Brain microvascular endothelial cell (primary cell): ENCODE results near the gene DVL3.
"Not testable (repeated sequence)": the region's sequence is repeated elsewhere in the genome, so short reads cannot be mapped to it uniquely, and the experiment has no call there.

ENCODE experiments used
- DNase-seq: peaks from one replicate; pipeline ENCODE4 v3.0.0-alpha.2; 2020
- H3K27ac ChIP-seq: fragments of 250-450 bp; sonication (Bioruptor Pico); 2 replicates; pipeline ENCODE4 v1.5.1; 2020; ENCODE audit warnings: mild to moderate bottlenecking, moderate library complexity
- H3K27me3 ChIP-seq: fragments of 250-450 bp; sonication (Bioruptor Pico); replicated peaks from 2 replicates; pipeline ENCODE4 v1.5.1; 2020; ENCODE audit warnings: mild to moderate bottlenecking
- H3K36me3 ChIP-seq: fragments of 250-450 bp; sonication (Bioruptor Pico); replicated peaks from 2 replicates; pipeline ENCODE4 v1.5.1; 2020; ENCODE audit warnings: mild to moderate bottlenecking
- H3K4me3 ChIP-seq: 2 replicates; pipeline ENCODE4 v1.5.1; 2011; ENCODE audit warnings: low read depth, mild to moderate bottlenecking, control low read depth, low read length, moderate library complexity
- CTCF ChIP-seq: IDR thresholded peaks from 2 replicates; pipeline ENCODE4 v1.5.1; 2011; ENCODE audit warnings: low read depth, mild to moderate bottlenecking, moderate library complexity, low read length, control low read depth, inconsistent platforms; ENCODE audit errors: missing control alignments
- in situ Hi-C: cut with HindIII; loops from 2 replicates; pipeline ENCODE4 v1.10.0; 2017; ENCODE audit warnings: low sequenced_read_pairs, low pct_ligation_motif_present

DVL3 gene

GRCh38 chr3:184156522-184156955, 1.4 kb downstream of the DVL3 start:
- TF ChIP-seq CTCF: no peak
- H3K36me3 ChIP-seq: no peaks in the 10 kb centered on the region
- DNase-seq: peak; percentile 32
- H3K4me3 ChIP-seq: peak overlapping the region; percentile 91
- H3K27ac ChIP-seq: peak overlapping the region; percentile 35
- in situ Hi-C loops: no loop called here
- H3K27me3 ChIP-seq: no peaks in the 10 kb centered on the region

- Histone ChIP-seq H3K27ac (peak overlapping the region; percentile 35), H3K4me3 (peak overlapping the region; percentile 91), H3K36me3 (no peaks in the 10 kb centered on the region), H3K27me3 (no peaks in the 10 kb centered on the region)
- no peak for DNase-seq
- no peak for TF ChIP-seq CTCF
- in situ Hi-C loops: no loop called here
These were observed 2.0 kb downstream of the DVL3 start for GRCh38 chr3:184157206-184157605.

- peaks cover 9% of the 10 kb centered on the region for H3K36me3 ChIP-seq
- H3K27me3 ChIP-seq: no peaks in the 10 kb centered on the region
- DNase-seq: no peak
- H3K4me3 ChIP-seq: no peak overlapping the region
- in situ Hi-C loops: no loop called here
- no peak for TF ChIP-seq CTCF
- no peak overlapping the region for H3K27ac ChIP-seq
These were observed 3.2 kb downstream of the DVL3 start for GRCh38 chr3:184158404-184158803.

GRCh38 chr3:184160456-184160855, 5.3 kb downstream of the DVL3 start:
- H3K27me3 ChIP-seq: no peaks in the 10 kb centered on the region
- in situ Hi-C loops: no loop called here
- peak; percentile 90 for DNase-seq
- peak overlapping the region; percentile 97 for H3K27ac ChIP-seq
- peaks cover 25% of the 10 kb centered on the region for H3K36me3 ChIP-seq
- TF ChIP-seq CTCF: no peak
- peak overlapping the region; percentile 5 for H3K4me3 ChIP-seq

GRCh38 chr3:184162571-184163070, 7.4 kb downstream of the DVL3 start:
- H3K27ac ChIP-seq, DNase-seq, H3K27me3 ChIP-seq, H3K4me3 ChIP-seq, in situ Hi-C loops: not testable (repeated sequence)
- H3K36me3 ChIP-seq: peaks cover 46% of the 10 kb centered on the region

GRCh38 chr3:184164648-184165330, 9.6 kb downstream of the DVL3 start:
- H3K27ac ChIP-seq: no peak overlapping the region
- in situ Hi-C loops: no loop called here
- H3K27me3 ChIP-seq: no peaks in the 10 kb centered on the region
- no peak for TF ChIP-seq CTCF
- H3K4me3 ChIP-seq: no peak overlapping the region
- peaks cover 61% of the 10 kb centered on the region for H3K36me3 ChIP-seq
- no peak for DNase-seq
